Subcutaneous abdominal adipose tissue (tissue), 5 donors: ENCODE results near the gene ADAM15.

ENCODE experiments used
- H3K27ac ChIP-seq: one replicate; pipeline ENCODE4 v1.7.0; 2013; ENCODE audit warnings: low read depth, mild to moderate bottlenecking, inconsistent platforms, low read length, moderate library complexity
- H3K27me3 ChIP-seq, 5 donors: one replicate each; pipeline ENCODE4 v1.7.0; 2013; ENCODE audit warnings: low read length in 5 of 5, inconsistent platforms in 1 of 5; ENCODE audit not compliant: control insufficient read depth in 5 of 5, insufficient read depth in 4 of 5
- H3K36me3 ChIP-seq, 5 donors: one replicate each; pipeline ENCODE4 v1.7.0; 2013; ENCODE audit warnings: low read length in 5 of 5; ENCODE audit not compliant: control insufficient read depth in 5 of 5, insufficient read depth in 5 of 5
- H3K4me1 ChIP-seq, 5 donors: one replicate each; pipeline ENCODE4 v1.7.0; 2013; ENCODE audit warnings: low read length in 5 of 5, mild to moderate bottlenecking in 3 of 5, moderate library complexity in 1 of 5; ENCODE audit not compliant: control insufficient read depth in 5 of 5, insufficient read depth in 5 of 5
- H3K4me3 ChIP-seq, 5 donors: one replicate each; pipeline ENCODE4 v1.7.0; 2013; ENCODE audit warnings: low read length in 5 of 5, low read depth in 1 of 5
- H3K9ac ChIP-seq, 5 donors: one replicate each; pipeline ENCODE4 v1.7.0; 2013; ENCODE audit warnings: low read length in 5 of 5, mild to moderate bottlenecking in 4 of 5, moderate library complexity in 3 of 5
- H3K9me3 ChIP-seq, 5 donors: one replicate each; pipeline ENCODE4 v1.7.0; 2013; ENCODE audit warnings: low read length in 5 of 5; ENCODE audit not compliant: control insufficient read depth in 5 of 5
- donor health status: healthy.
- donor health status: healthy.
- donor health status: healthy.
- donor health status: healthy.
- donor health status: healthy.

The ADAM15 gene

GRCh38 chr1:155017946-155018316 lies 33.2 kb upstream of the ADAM15 start:
- peak overlapping the region in 4 of 5 donors; percentile 51 to 62 (median 56) for H3K4me3 ChIP-seq
- no peaks in the 10 kb centered on the region for H3K27me3 ChIP-seq
- H3K27ac ChIP-seq = peak overlapping the region; percentile 96
- H3K9ac ChIP-seq = peak overlapping the region in 4 of 5 donors; percentile 58 to 77 (median 66)
- H3K36me3 ChIP-seq = peaks cover 0 to 29% (median 21%) of the 10 kb centered on the region in 5 donors
- peaks cover 0 to 40% (median 32%) of the 10 kb centered on the region in 5 donors for H3K4me1 ChIP-seq
- no peaks in the 10 kb centered on the region for H3K9me3 ChIP-seq

- Histone ChIP-seq H3K9ac (peak overlapping the region in 3 of 5 donors; percentile 43 to 66 (median 58)), H3K36me3 (peaks cover 0 to 29% (median 21%) of the 10 kb centered on the region in 5 donors), H3K27me3 (no peaks in the 10 kb centered on the region), H3K9me3 (no peaks in the 10 kb centered on the region), H3K27ac (peak overlapping the region; percentile 96), H3K4me1 (peaks cover 0 to 35% (median 27%) of the 10 kb centered on the region in 5 donors), H3K4me3 (peak overlapping the region in 1 of 5 donors; percentile 9)
Observed at GRCh38 chr1:155018617-155019348, 32.3 kb upstream of the ADAM15 start.

- Histone ChIP-seq H3K4me3 (no peak overlapping the region), H3K9ac (peak overlapping the region in 1 of 5 donors; percentile 58), H3K4me1 (peaks cover 0 to 33% (median 27%) of the 10 kb centered on the region in 5 donors), H3K36me3 (peaks cover 0 to 21% (median 17%) of the 10 kb centered on the region in 5 donors), H3K27me3 (no peaks in the 10 kb centered on the region), H3K27ac (no peak overlapping the region), H3K9me3 (no peaks in the 10 kb centered on the region)
Observed at GRCh38 chr1:155019377-155020245, 31.5 kb upstream of the ADAM15 start.

GRCh38 chr1:155022136-155022926 lies 28.8 kb upstream of the ADAM15 start:
- peak overlapping the region in 1 of 5 donors; percentile 20 for H3K9ac ChIP-seq
- H3K27ac ChIP-seq = no peak overlapping the region
- no peaks in the 10 kb centered on the region for H3K9me3 ChIP-seq
- peaks cover 0 to 23% (median 19%) of the 10 kb centered on the region in 5 donors for H3K4me1 ChIP-seq
- no peaks in the 10 kb centered on the region for H3K27me3 ChIP-seq
- H3K36me3 ChIP-seq = no peaks in the 10 kb centered on the region
- H3K4me3 ChIP-seq = no peak overlapping the region

GRCh38 chr1:155022927-155023236 lies 28.2 kb upstream of the ADAM15 start:
- Histone ChIP-seq H3K27ac (no peak overlapping the region), H3K27me3 (no peaks in the 10 kb centered on the region), H3K4me3 (no peak overlapping the region), H3K9me3 (no peaks in the 10 kb centered on the region), H3K4me1 (peaks cover 0 to 19% (median 13%) of the 10 kb centered on the region in 5 donors), H3K9ac (no peak overlapping the region), H3K36me3 (no peaks in the 10 kb centered on the region)

- no peaks in the 10 kb centered on the region for H3K9me3 ChIP-seq
- H3K4me3 ChIP-seq = no peak overlapping the region
- no peak overlapping the region for H3K27ac ChIP-seq
- no peaks in the 10 kb centered on the region for H3K36me3 ChIP-seq
- H3K9ac ChIP-seq = no peak overlapping the region
- no peaks in the 10 kb centered on the region for H3K27me3 ChIP-seq
- H3K4me1 ChIP-seq = peaks cover 0 to 11% (median 8%) of the 10 kb centered on the region in 5 donors
Observed at GRCh38 chr1:155023627-155024026, 27.5 kb upstream of the ADAM15 start.

- no peaks in the 10 kb centered on the region for H3K27me3 ChIP-seq
- no peak overlapping the region for H3K4me3 ChIP-seq
- H3K36me3 ChIP-seq = no peaks in the 10 kb centered on the region
- H3K9ac ChIP-seq = no peak overlapping the region
- no peak overlapping the region for H3K27ac ChIP-seq
- H3K4me1 ChIP-seq = peaks cover 0 to 4% (median under 1%) of the 10 kb centered on the region in 5 donors
- H3K9me3 ChIP-seq = no peaks in the 10 kb centered on the region
Observed at GRCh38 chr1:155024315-155024714, 26.8 kb upstream of the ADAM15 start.

- H3K4me3 ChIP-seq = no peak overlapping the region
- no peaks in the 10 kb centered on the region for H3K9me3 ChIP-seq
- H3K36me3 ChIP-seq = no peaks in the 10 kb centered on the region
- no peak overlapping the region for H3K9ac ChIP-seq
- H3K4me1 ChIP-seq = no peaks in the 10 kb centered on the region
- H3K27ac ChIP-seq = no peak overlapping the region
- H3K27me3 ChIP-seq = no peaks in the 10 kb centered on the region
Observed at GRCh38 chr1:155026154-155026553, 25.0 kb upstream of the ADAM15 start.

- Histone ChIP-seq H3K9ac (no peak overlapping the region), H3K27me3 (no peaks in the 10 kb centered on the region), H3K4me3 (no peak overlapping the region), H3K27ac (no peak overlapping the region), H3K9me3 (no peaks in the 10 kb centered on the region), H3K36me3 (no peaks in the 10 kb centered on the region), H3K4me1 (no peaks in the 10 kb centered on the region)
Observed at GRCh38 chr1:155026588-155026987, 24.5 kb upstream of the ADAM15 start.
